Transverse colon (tissue), 4 donors: ENCODE results near the gene SPRR2B. TPM values are rescaled to one million over a fixed set of nuclear protein-coding genes. Genes with fewer than 3 reads are reported as not detected.
"Not testable (repeated sequence)": the region's sequence is repeated elsewhere in the genome, so short reads cannot be mapped to it uniquely, and the experiment has no call there.

ENCODE experiments used
- DNase-seq: peaks from one replicate; pipeline ENCODE4 v3.0.0-alpha.2; 2019
- H3K27ac ChIP-seq, 4 donors: fragments of 200-600 bp; sonication (generic); 2 replicates each; pipeline ENCODE4 v1.5.1; 2016 to 2018; ENCODE audit warnings: inconsistent platforms in 4 of 4
- H3K27me3 ChIP-seq: fragments of 200-600 bp; sonication (generic); 2 replicates; pipeline ENCODE4 v1.5.1; 2017; ENCODE audit warnings: inconsistent platforms
- H3K36me3 ChIP-seq, 4 donors: fragments of 200-600 bp; sonication (generic); 2 replicates each; pipeline ENCODE4 v1.5.1; 2017 to 2019; ENCODE audit warnings: inconsistent platforms in 4 of 4
- H3K4me1 ChIP-seq, 4 donors: fragments of 200-600 bp; sonication (generic); 2 replicates each; pipeline ENCODE4 v1.5.1; 2017 to 2020; ENCODE audit warnings: inconsistent platforms in 4 of 4
- H3K4me3 ChIP-seq, 4 donors: fragments of 200-600 bp; sonication (generic); 1 replicate in 1 of 4; 2 replicates in 3 of 4; pipeline versions ENCODE4 v1.5.1 to v1.6.1; 2017 to 2019; ENCODE audit warnings: inconsistent platforms in 4 of 4
- H3K9me3 ChIP-seq, 2 donors: fragments of 200-600 bp; sonication (generic); 2 replicates each; pipeline ENCODE4 v1.5.1; 2017 to 2019; ENCODE audit warnings: inconsistent platforms in 2 of 2
- EP300 ChIP-seq: sonication (generic); formaldehyde crosslinking; IDR thresholded peaks from one replicate; pipeline ENCODE4 v1.6.1; 2017; ENCODE audit warnings: antibody characterized with exemption, low read depth
- POLR2A ChIP-seq: fragments of 450-650 bp; IDR thresholded peaks from one replicate; pipeline ENCODE4 v1.6.1; 2016; ENCODE audit warnings: antibody characterized with exemption, mild to moderate bottlenecking, moderate library complexity
- POLR2AphosphoS5 ChIP-seq, 3 donors: sonication (generic); formaldehyde crosslinking; IDR thresholded peaks; one replicate each; pipeline ENCODE4 v1.6.1; 2016; ENCODE audit warnings: antibody characterized with exemption in 3 of 3
- WGBS, 2 donors: methylation state at CpG; one replicate each; pipeline ENCODE4 v1.1.5; 2018; ENCODE audit warnings: low coverage in 1 of 2; 5-methylcytosine and 5-hydroxymethylcytosine counted together
- in situ Hi-C, 4 donors: fragments of 200-750 bp; cut with MboI; loops; one replicate each; pipeline versions ENCODE4 v1.15.0 to v1.15.1; 2017; ENCODE audit warnings: low sequenced_read_pairs in 3 of 4, low pct_ligation_motif_present in 1 of 4, low pct_unique_long_range_greater_than_20kb in 1 of 4
- intact Hi-C: fragments of 100-400 bp; cut with DNase I; formaldehyde crosslinking; loops from one replicate; pipeline ENCODE4 v1.15.1; 2023; ENCODE audit warnings: low total_unique reads
- total RNA-seq, 4 donors: library from RNA; depleted of rRNA; stranded (reverse); fragments of >200 nt; gene quantifications; one replicate each; pipeline ENCODE4 v1.1.0, GENCODE V29; 2016
- TF ChIP-seq, protein P1 (sequence below), 5 experiments: fragments of 200-600 bp in 3 of 5; fragments of 450-650 bp in 2 of 5; sonication (generic) in 3 of 5; IDR thresholded peaks; 1 replicate in 2 of 5; 2 replicates in 3 of 5; pipeline ENCODE4 v1.5.1; 2016 to 2017; ENCODE audit warnings: antibody characterized with exemption in 5 of 5, inconsistent platforms in 3 of 5, mild to moderate bottlenecking in 2 of 5, moderate library complexity in 1 of 5

The SPRR2B gene
- total RNA-seq, 4 donors from 2014 or later, result not detected

DNA sequence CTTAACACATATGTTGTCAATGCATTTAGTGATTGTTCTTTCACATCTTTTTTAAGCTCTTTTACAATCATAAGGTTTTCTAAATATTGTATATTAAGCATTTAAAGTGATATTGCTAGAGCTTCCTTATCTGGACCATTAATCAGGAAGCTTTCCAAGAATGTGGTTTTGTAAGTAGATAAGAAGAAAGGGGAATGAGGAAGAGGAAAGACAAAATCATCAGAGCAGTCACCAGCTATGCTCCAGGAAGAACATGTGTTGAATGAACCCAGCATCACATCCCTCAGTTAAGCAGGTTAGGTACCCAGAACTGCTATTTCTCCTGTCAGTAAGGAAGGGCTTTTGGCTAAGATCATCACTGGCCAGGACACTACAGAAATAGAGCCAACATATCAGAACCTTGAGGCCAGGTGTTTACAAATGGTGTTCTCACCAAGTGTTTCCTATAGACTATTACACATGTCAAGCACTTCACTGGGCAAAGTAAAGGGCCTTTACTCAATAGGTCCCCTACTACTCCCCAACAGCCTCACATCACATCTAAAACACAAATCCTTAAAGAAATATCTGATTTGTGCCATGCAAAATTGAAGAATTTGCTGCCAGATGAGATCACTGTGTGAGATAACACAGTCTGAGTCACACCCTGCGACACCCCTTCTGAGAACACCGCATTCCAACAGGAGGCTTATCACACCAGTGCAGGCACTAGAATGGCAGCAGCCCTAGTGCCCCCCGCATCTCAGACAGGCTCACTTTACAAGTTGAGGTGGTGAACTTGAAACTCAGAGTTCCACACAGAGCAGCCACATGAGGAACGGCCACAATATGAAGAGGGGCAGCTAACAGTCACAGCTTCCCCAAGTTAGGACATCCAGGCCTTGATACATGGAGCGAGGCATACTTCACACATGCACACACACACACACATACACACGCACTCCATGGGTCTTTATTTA lies 12.3 kb downstream of the SPRR2B start:
- no peaks in the 10 kb centered on the region for H3K4me1 ChIP-seq
- H3K36me3 ChIP-seq, result no peaks in the 10 kb centered on the region
- TF ChIP-seq, protein P1, sequence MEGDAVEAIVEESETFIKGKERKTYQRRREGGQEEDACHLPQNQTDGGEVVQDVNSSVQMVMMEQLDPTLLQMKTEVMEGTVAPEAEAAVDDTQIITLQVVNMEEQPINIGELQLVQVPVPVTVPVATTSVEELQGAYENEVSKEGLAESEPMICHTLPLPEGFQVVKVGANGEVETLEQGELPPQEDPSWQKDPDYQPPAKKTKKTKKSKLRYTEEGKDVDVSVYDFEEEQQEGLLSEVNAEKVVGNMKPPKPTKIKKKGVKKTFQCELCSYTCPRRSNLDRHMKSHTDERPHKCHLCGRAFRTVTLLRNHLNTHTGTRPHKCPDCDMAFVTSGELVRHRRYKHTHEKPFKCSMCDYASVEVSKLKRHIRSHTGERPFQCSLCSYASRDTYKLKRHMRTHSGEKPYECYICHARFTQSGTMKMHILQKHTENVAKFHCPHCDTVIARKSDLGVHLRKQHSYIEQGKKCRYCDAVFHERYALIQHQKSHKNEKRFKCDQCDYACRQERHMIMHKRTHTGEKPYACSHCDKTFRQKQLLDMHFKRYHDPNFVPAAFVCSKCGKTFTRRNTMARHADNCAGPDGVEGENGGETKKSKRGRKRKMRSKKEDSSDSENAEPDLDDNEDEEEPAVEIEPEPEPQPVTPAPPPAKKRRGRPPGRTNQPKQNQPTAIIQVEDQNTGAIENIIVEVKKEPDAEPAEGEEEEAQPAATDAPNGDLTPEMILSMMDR (IDR thresholded peaks at IDR 0.05), result no peak
- H3K27me3 ChIP-seq, result no peaks in the 10 kb centered on the region
- intact Hi-C loops (no loop called here), in situ Hi-C loops (no loop called here)
- no peak overlapping the region for H3K4me3 ChIP-seq
- no peak overlapping the region for H3K27ac ChIP-seq
- DNase-seq, result no peak
- WGBS, 2 donors, result 72 to 80% methylated on average over 4 to 6 of the region's 6 CpGs
- H3K9me3 ChIP-seq, result no peaks in the 10 kb centered on the region

DNA sequence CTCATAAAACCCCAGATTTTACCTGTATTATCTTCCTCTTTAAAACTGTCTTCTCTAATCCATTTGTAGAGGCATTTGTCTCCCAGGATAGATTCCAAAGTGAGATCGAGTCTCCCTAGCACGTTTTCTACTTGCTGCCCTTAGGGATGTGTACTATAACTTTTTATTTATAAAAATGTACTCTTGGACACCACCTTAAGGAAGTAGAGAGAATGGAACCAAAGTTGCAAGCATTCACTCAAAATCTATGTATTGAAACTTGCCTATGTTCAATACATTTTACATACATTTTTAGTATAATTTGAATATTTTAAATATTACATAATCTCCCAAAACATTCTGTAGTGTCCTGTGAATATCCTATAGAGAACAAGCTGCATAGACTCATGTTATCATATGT lies 13.3 kb downstream of the SPRR2B start:
- TF ChIP-seq, protein P1 (IDR thresholded peaks at IDR 0.05), result no peak
- TF ChIP-seq POLR2A (no peak), POLR2AphosphoS5 (IDR thresholded peaks at IDR 0.05) (no peak), EP300 (no peak)
- H3K36me3 ChIP-seq, result no peaks in the 10 kb centered on the region
- H3K9me3 ChIP-seq, result no peaks in the 10 kb centered on the region
- 54 to 63% methylated on average over 2 of the region's 2 CpGs for WGBS, 2 donors
- H3K4me3 ChIP-seq, result no peak overlapping the region
- in situ Hi-C loops (no loop called here), intact Hi-C loops (no loop called here)
- no peaks in the 10 kb centered on the region for H3K27me3 ChIP-seq
- no peak for DNase-seq
- no peaks in the 10 kb centered on the region for H3K4me1 ChIP-seq
- no peak overlapping the region for H3K27ac ChIP-seq

DNA sequence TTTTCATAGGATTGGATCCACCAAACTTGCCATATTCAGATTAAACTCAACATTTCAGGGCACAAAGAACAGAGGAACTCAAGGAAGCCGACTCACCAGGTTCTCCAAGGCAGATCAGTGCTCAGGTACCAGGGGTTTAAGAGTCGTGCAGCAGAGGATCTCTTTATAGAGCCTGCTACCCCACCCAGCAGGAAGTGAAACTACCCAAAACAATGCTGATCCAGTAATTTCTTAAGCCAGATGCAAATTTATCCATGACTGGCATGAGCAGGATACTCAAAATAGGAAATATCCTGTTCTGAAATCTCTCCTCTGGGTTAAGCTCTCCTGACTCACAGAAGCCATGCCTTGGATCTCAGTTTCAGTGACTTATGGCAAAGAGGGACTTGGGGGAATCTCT lies 14.0 kb downstream of the SPRR2B start, which contains the start of gene SPRR2A:
SPRR2A (minus strand) TSS at position 138 of the 400 bp plus-strand sequence. CDS start 777 bp downstream, outside the sequence.
- Histone ChIP-seq H3K36me3 (no peaks in the 10 kb centered on the region), H3K4me3 (no peak within 1 kb of the TSS), H3K4me1 (no peaks in the 10 kb centered on the region), H3K27ac (no peak within 1 kb of the TSS), H3K9me3 (no peaks in the 10 kb centered on the region), H3K27me3 (no peaks in the 10 kb centered on the region)
- TF ChIP-seq EP300 (no peak), POLR2AphosphoS5 (IDR thresholded peaks at IDR 0.05) (no peak), POLR2A (no peak)
- TF ChIP-seq, protein P1 (IDR thresholded peaks at IDR 0.05), result no peak
- intact Hi-C loops (no loop called here), in situ Hi-C loops (no loop called here)
- WGBS, 2 donors, result 35% methylated on average over 2 of the region's 2 CpGs; no CpG with 5 or more reads in 1 of the 2 donors
- DNase-seq, result no peak

DNA sequence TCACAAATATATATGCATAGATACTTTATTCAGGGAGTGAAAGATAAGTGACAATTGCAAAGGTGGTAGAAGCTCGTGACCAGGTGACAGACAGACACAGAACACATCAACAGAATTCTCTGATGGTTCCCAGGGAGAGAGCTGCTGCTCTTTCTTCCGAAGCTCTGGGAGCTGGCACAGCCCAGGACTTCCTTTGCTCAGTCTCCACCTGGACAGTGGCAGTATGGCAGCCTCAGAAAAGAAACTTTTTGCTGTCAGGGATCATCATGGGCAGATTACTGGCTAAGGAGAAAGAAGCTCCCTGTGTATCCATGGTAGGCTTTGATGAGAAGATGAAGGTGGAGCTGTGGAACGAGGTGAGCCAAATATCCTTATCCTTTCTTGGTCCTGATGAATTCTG lies 15.3 kb downstream of the SPRR2B start:
- DNase-seq, H3K27me3 ChIP-seq, intact Hi-C loops, H3K4me1 ChIP-seq, H3K36me3 ChIP-seq, H3K4me3 ChIP-seq, in situ Hi-C loops, H3K9me3 ChIP-seq, H3K27ac ChIP-seq: not testable (repeated sequence)
- 33 to 35% methylated on average over 1 to 3 of the region's 3 CpGs for WGBS, 2 donors
